Measurements from ENCODE around the gene SHROOM3. TPM values are rescaled to one million over a fixed set of nuclear protein-coding genes. Genes with fewer than 3 reads are reported as not detected.

SHROOM3 gene
- total RNA-seq, 1 experiment from 2014 or later, result 27.6 TPM

DNA sequence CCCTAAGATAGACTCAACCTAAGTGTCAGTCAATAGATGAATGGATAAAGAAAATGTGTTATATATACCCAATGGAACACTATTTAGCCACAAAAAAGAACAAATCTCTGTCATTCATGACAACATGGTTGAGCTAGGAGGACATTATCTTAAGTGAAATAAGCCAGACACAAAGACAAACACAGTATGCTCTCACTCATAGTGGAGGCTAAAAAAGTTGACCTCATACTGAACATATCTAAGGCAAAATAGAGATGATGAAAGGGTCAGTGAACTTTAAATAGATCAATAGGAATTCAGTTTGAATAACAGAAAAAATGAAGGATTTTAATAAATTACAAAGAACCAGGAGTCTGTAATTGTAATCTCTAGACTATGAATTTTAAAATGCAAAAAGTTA is 356.4 kb downstream of the SHROOM3 start:
- no peak overlapping the region for H4K5ac ChIP-seq (ENCODE audit: insufficient read length, low read depth, low read length)
- no peaks in the 10 kb centered on the region for H3K79me2 ChIP-seq (ENCODE audit: insufficient read depth, low read length)
- no peaks in the 10 kb centered on the region for H3K27me3 ChIP-seq (ENCODE audit: insufficient read depth, low read length)
- H3K4me1 ChIP-seq (ENCODE audit: insufficient read depth, low read length), result no peaks in the 10 kb centered on the region
- Mint-ChIP-seq H3K27me3 (ENCODE audit: low read depth) (no peaks in the 10 kb centered on the region; the same call in 1 of the 2 replicates), H3K9me3 (peaks cover 4 to 10% of the 10 kb centered on the region in 2 experiments; a peak in 3 of 5 replicates), H3K27ac (no peak overlapping the region), H3K36me3 (ENCODE audit: insufficient read depth in 1 of 3, low read depth in 3 of 3) (peaks cover 0 to 12% (median 10%) of the 10 kb centered on the region in 3 experiments; a peak in 5 of 7 replicates), H3K4me1 (no peaks in the 10 kb centered on the region), H3K4me3 (no peak overlapping the region)
- H4K20me1 ChIP-seq (ENCODE audit: control insufficient read depth, insufficient read depth, insufficient read length), result no peaks in the 10 kb centered on the region
- H3K56ac ChIP-seq (ENCODE audit: insufficient read length, low read depth, low read length), result no peak overlapping the region
- no peaks in the 10 kb centered on the region for H3K23me2 ChIP-seq (ENCODE audit: insufficient read length, low read depth, low read length, poor library complexity, severe bottlenecking)
- DNase-seq, result no peak
- no peak overlapping the region for H4K91ac ChIP-seq (ENCODE audit: insufficient read length, low read depth, low read length)
- no peak overlapping the region for H3K4ac ChIP-seq (ENCODE audit: low read depth, low read length)
- H3K79me1 ChIP-seq (ENCODE audit: insufficient read depth, low read depth, low read length, poor library complexity, severe bottlenecking), result no peaks in the 10 kb centered on the region
- H2AFZ ChIP-seq (ENCODE audit: low read length), result no peak overlapping the region
- no peak overlapping the region for H2AK5ac ChIP-seq (ENCODE audit: insufficient read length, low read length)
- no peak overlapping the region for H2BK12ac ChIP-seq (ENCODE audit: insufficient read length, low read depth, low read length)
- H3K14ac ChIP-seq (ENCODE audit: insufficient read depth, low read length), result no peak overlapping the region
- H2BK15ac ChIP-seq (ENCODE audit: low read depth, low read length), result no peak overlapping the region
- no peak overlapping the region for H4K8ac ChIP-seq (replicated peaks; ENCODE audit: insufficient read length, low read depth, low read length)
- no peak overlapping the region for H2BK20ac ChIP-seq (ENCODE audit: low read depth, low read length, poor library complexity, severe bottlenecking)
- no peak overlapping the region for H3K23ac ChIP-seq (ENCODE audit: insufficient read length, low read depth, low read length)
- H3K9ac ChIP-seq (ENCODE audit: extremely low read depth, insufficient read length, low read length), result no peak overlapping the region
- no peak overlapping the region for H3K18ac ChIP-seq (ENCODE audit: insufficient read length, low read depth, low read length)
- H2BK5ac ChIP-seq (ENCODE audit: insufficient read length, low read length), result no peak overlapping the region
- no peak overlapping the region for H3T11ph ChIP-seq (ENCODE audit: low read length)
- H3K27ac ChIP-seq (ENCODE audit: insufficient read length, low read depth, low read length), result no peak overlapping the region
- H3K9me3 ChIP-seq (ENCODE audit: control insufficient read depth, low read depth, low read length), result no peaks in the 10 kb centered on the region
- TF ChIP-seq, protein P1, sequence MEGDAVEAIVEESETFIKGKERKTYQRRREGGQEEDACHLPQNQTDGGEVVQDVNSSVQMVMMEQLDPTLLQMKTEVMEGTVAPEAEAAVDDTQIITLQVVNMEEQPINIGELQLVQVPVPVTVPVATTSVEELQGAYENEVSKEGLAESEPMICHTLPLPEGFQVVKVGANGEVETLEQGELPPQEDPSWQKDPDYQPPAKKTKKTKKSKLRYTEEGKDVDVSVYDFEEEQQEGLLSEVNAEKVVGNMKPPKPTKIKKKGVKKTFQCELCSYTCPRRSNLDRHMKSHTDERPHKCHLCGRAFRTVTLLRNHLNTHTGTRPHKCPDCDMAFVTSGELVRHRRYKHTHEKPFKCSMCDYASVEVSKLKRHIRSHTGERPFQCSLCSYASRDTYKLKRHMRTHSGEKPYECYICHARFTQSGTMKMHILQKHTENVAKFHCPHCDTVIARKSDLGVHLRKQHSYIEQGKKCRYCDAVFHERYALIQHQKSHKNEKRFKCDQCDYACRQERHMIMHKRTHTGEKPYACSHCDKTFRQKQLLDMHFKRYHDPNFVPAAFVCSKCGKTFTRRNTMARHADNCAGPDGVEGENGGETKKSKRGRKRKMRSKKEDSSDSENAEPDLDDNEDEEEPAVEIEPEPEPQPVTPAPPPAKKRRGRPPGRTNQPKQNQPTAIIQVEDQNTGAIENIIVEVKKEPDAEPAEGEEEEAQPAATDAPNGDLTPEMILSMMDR (conservative IDR thresholded peaks at IDR 0.05), result no peak
- no peak overlapping the region for H2BK120ac ChIP-seq (ENCODE audit: low read depth, low read length, poor library complexity, severe bottlenecking)
- no peak overlapping the region for H3K4me2 ChIP-seq (ENCODE audit: insufficient read depth, insufficient read length, low read length)
